Activated naive CD8-positive, alpha-beta T cell treated with anti-CD3 and anti-CD28 coated beads, Interleukin-2, amount 50 U/mL, for 16 hours (primary cell): ENCODE measurements around the gene PIBF1.
"Not testable (repeated sequence)": the region's sequence is repeated elsewhere in the genome, so short reads cannot be mapped to it uniquely, and the experiment has no call there.

ENCODE experiments used
- DNase-seq: peaks from one replicate; pipeline ENCODE4 v3.0.0-alpha.2; 2020; ENCODE audit warnings: low read depth, low spot score

PIBF1 gene

DNA sequence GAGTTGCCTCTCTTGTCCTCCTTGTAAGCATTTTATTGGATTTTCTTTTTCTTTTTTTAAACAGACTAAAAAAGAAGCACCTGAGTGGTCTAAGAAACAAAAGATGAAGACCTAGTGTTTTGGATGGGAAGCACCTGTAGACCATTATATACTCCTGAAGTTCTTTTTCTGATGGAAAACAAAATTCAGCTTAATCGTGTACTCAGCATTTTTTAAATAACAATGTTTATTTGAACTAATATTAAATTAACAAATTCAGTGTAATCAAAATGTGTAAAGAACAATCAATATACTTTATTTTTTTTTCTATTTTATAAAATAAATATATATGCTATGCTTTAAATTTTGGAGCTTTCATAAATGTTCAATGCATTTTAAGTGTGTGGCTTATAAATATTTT is 233.9 kb downstream of the PIBF1 start:
- no peak for DNase-seq

DNA sequence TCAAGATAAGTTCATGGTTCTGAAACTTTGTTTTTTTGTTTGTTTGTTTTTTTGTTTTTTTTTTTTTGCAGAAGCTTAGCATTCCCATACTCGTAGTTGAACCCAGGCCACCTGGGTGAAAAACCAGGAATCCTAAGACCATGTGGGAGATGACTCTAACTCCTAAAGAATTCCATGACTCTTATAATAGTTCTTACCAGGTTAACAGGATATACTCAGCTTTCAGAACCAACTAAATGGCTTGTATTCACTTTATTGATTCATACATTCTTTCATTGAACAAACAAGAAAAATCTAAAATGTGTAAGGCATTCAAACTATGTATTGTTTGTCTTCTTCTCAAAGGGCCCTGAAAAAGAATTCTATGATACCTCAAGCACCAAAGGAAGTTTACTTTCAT is 236.4 kb downstream of the PIBF1 start:
- DNase-seq: no peak

DNA sequence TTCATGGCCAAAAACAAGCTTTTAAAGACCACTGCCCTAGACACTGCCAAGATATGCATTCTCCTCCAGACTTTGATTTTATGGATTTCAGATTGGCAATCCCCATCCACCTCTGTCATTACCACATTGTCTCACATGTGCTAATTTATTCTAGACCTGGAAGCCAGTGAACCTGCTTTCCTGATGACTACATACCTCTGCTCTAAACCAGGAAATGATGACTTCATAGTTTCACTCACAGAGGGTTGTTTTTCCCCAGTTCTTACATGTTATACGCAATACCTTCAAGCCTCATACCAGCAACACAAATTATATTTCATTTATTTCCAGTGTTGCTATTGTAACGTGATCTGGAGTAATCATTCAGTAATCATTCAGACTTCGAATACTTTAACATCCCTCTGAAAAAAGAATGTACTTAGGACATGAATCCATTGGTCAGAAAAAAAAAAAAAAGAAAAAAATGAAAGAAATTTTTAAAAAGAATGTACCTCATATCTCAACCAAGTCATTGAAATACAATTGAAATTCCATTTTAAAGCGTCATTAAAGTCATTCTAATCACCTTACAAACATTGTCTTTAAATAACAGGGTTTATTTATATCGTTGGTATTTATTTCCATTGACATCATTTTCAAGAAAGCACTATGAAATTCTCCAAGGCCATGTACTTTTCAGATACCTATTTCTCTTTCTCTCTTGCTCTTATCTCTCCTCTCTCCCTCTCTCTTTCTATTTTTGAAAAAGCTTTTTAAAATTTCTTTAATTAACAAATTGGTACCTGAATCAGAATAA is 243.5 kb downstream of the PIBF1 start:
- DNase-seq: no peak

DNA sequence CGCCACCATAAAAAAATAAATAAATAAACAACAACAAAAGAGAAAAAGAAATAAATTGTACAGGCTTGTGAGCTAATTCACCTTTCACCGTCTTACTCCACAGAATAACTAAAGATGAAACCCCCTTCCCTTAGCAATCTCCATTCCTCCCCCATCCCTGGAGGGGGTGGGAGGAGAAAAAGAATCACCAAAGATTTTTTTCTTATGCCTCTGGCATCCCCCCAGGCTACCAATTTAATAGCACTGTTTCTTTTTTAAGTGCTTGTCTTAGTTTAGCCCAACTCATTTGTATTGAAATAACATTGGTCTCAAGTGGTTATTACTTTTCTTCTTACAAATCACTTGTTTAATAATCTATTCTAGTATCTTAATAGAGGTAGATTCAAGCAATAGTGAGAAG is 253.0 kb downstream of the PIBF1 start:
- no peak for DNase-seq

DNA sequence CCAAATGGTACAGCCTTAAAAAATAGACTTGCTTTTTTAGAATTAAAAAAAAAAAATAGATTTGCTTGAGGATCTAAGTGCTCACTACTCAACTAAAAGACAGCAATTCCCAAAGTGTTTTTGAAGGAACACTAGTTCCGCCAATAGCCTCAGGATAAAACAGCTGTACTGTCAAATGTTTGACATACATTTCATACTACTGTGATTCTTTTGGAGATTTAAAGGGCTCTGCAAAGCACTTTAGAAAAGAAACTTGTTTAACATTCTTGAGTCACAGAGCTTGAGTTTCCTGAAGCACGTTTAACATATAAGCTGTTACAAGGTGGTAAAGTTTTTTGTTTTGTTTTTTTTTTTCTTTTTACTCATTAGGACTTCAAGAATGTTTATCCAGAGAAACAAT is 253.7 kb downstream of the PIBF1 start:
- no peak for DNase-seq

DNA sequence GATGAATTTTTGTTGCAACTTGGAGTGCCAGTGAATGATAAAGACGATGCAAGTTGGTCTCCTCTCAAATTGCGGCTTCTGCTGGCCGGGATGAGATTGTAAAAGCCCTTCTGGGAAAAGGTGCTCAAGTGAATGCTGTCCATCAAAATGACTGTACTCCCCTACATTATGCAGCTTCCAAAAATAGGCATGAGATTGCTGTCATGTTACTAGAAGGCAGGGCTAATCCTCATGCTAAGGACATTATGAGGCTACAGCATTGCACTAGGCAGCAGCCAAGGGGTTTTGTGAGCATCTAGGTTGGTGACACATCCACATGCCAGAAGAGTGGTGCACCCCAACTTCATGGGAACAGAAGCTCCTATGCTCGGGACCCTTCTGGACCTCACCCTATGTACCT is 254.6 kb downstream of the PIBF1 start:
- no peak for DNase-seq

DNA sequence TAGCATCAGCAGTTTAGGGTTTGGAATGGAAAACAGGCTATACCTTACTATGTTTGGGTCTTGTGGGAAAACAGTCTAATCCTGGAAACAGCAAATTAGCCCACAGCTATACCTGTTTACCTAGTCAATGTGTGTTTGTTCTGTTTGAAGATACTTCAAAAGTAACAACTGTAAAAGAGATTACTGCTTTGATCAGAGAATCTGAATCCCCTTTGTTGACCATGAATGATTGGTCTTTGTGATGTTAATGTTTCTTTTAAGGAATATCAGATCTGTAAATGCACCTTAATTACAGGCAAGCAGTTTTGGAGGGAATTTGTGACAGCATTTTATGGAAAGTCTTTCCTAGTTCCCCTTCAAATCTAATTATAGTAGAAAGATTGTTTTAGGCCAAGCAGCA is 256.1 kb downstream of the PIBF1 start:
- no peak for DNase-seq

DNA sequence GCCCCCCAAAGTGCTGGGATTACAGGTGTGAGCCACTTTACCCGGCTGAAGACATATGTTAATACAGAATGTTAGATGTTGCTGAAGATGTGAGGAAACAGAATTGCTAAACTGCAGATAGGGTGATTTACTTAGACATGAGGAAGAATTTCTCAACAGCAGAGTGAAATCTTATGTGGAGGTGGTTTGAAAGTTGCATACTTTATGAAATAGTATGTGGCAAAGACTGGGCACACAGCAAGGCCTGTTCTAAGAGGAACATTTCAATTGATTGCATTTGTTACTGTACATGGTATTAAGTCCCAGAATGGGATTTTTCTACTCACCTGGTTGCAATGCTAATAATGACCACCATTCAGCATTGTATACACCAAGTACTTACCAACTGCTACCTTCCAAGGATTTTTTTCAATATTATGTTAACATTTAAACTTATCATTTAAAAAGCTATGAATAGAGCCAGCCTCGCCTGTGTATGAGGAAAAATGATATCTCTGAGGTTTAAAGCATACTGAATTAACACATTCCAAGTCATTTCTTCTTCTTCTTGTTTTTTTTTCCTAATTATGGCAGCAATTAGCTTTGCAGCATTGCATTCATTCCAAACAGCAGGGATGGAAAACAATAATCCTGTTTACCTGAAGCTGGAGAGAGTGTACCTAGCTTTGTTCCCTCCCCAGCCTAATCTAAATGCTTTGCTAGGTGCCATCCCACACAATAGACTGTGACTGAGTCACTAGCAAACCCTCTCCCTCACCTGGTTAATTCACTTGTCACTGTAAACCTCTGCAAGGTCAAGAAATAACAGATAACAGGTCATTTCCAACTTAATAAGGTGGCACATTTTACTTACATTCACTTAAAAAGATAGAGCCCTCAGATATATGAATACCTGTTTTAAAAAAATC is 257.5 kb downstream of the PIBF1 start:
- DNase-seq: no peak

DNA sequence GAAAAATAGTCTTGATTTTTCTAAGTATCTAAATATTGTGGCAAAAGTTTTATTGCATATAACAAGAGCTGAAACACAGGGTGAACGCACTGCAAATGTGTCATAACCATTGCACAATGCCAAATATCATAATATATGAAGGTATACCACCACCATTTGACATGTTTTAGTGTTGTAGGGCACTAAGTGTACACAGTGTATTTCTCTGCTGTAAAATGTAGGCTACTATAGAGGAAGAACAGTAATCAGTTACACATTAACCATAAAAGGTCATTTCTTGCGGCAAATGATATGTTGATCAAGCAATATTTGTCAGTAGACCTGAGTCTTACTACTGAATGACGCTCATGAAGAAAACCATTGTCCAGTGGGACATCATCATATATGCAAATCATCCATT is 258.6 kb downstream of the PIBF1 start:
- DNase-seq: no peak

DNA sequence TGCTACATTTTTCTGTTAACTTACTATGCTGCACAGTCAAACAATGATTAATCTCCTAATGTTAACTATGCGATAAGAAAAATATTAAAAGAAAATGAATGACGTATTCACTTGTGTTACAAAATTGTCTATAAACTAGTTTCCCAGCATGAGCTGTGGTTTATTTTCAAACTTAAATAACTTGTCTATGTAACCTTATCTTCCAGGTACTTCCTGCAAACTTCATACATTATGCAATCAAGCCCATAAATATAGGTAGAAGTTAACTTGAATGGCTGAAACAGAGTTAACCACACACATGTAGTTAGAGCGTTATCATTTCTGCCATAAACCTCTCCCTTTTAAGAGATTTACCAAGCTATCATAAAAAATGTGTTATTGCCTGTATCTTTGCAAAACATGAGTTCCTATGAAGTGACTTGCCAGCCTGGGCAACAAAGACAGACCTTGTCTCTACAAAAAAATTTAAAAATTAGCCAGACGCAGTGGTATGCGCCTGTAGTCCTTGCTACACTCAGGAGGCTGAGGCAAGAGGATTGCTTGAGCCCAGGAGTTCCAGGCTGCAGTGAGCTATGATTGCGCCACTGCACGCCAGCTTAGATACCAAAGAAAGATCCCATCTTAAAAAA is 259.1 kb downstream of the PIBF1 start:
- DNase-seq: no peak

DNA sequence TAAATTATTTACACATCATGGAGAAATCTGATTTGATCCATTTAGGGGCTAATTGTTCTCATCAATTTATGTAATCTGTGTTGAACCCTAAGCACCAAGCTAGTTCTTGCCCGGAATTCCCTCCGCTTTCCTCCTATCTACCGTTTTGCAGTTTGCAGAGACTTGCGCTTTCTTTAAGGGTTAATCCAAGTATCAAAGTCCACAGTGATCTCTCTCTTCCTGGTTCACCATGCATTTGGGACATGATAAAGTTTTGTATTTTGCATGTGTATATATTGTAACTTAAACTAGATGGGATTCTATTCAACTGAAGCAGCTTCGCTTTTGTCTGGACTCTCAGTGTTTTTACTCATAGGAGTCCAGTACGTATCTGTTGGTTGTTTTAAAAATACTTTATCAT is 263.1 kb downstream of the PIBF1 start:
- DNase-seq: no peak

DNA sequence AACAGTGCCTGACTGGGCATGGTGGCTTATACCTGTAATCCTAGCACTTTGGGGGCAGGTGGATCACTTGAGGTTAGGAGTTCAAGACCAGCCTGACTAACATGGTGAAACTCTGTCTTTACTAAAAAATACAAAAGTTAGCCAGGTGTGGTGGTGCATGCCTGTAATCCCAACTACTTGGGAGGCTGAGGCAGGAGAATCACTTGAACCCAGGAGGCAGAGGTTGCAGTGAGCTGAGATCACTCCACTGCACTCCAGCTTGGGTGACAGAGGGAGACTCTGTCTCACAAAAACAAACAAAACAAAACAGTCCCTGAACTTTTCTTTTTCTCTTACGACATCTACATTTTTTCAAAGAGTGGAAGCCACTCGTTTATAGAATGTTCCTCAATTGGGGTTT is 266.7 kb downstream of the PIBF1 start:
- DNase-seq: not testable (repeated sequence)

DNA sequence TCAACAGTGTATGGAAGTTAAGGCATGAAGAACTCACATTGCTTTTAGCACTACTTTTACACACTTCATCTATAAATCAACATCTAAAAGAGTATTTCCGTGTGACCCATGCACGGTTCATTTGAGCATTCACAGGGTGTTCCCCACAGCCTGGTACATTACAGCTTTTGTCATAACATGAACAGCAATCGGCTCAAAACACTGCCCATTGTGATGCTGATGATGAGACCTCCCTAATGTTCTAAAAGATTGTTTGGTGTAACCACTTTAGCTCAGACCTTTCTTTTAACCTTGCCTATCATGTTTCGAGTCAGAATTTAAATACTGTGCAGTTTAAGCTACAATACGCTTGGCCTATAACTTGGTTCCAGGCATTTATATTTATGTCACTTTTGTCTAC is 272.8 kb downstream of the PIBF1 start:
- no peak for DNase-seq

DNA sequence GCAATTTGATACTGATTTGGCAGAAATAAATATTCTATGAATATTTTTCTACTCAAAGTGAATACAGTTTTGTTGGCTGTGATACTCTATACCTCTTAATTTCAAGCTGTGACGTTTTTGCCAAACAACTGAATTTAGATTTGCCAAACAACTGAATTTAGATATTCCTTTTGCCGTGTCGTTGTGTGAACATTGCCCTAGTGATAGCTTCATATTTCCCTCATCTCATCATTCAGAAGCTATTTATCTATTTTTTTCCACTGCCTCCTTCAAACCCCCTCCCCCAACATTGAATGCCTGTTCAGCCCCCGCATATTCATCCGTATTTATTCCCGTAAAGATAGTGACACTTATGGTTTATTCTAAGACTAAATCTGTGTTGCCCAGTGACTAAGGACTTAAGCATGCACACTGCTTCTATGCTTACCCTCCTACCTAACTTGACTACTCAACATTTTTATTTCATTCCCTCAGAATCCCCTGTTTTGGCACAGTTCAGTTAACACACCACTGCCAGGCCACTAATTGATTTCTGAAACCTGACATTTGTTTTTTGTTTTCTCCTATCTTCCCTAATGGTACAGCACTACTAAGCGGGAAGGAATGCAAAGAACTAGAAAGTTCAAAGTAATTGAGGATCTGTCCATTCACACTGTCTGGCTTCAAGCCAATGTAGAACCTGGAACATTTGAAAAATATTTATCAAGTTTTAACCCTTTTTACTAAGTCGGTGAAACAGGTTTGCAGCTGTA is 274.1 kb downstream of the PIBF1 start:
- no peak for DNase-seq

DNA sequence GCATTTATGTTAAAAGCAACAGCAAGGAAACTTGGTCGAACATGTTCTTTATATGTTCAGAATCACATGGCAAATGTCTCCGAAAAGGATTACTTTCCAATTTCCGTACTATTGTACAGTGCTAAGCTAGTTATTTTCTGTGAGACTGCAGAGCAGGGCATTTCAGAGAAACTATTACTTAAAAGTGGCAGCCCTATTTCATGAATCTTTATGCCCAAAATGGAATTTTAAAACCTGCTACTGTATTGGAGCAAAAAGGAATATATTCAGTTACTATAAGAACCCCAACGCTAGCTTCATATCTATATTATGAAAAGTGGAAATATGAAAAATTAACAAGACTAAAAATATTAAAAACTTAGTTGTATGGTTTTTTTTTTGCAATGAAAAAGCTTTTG is 274.6 kb downstream of the PIBF1 start:
- no peak for DNase-seq

DNA sequence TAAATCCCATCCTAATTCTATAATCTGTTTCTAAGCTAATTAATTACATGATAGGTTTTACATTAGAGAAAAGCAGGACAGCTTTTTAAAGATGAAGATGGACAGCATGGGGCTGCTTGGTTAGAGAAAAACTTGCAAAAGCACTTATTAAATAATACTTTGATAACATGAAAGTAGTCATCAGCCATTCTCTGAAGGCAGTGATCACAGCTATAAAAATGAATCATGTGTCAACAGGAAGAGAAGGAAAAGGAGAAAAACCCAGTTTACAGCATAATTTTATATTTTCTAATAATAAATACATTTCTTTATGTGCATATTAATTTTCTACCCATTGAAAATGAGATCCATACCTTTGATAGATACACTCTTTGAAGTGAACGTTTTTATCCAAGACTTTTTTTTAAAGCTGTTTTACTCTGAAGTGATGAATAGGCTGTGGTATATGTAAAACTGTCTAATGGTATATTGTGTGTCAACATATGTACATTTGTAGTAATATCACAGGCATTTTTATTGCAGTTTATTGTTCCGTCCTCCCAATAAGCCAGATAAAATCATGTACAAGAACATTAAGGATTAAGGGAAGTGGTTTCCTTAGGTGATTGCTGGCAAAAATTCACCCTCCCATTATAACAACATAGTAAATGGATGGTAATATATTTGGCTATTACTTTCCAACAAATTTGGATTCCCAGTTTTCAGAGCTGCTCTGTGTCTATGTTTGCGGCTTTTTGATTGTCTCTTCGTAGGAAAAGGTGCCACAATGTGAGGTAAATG is 275.5 kb downstream of the PIBF1 start:
- DNase-seq: no peak

DNA sequence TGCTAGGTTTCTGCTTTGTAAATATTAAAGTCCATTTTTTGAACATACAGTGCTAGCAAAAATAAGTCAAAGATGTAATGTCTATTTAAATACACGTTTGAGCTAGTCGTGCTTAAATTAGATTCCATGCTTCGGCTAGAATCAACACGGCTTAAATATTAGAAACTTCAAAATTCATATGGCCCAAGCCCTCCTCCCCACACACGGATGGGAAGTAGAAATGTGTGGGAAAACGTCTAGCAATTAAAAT is 276.1 kb downstream of the PIBF1 start:
- no peak for DNase-seq

DNA sequence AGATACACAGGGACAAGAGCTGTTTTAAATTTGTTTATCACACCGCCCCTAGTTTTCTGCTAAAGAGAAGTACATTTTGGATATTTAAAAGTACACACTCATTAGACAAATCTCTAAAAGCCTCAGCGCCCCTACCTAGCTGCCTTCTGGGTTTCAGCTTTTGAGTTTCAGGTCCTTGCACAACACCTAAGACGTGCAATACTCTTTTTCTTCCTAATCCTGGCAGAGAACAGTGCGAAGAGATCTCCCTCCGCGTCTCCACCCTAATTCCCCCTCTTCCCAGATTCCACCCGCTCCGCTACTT is 276.5 kb downstream of the PIBF1 start:
- no peak for DNase-seq

DNA sequence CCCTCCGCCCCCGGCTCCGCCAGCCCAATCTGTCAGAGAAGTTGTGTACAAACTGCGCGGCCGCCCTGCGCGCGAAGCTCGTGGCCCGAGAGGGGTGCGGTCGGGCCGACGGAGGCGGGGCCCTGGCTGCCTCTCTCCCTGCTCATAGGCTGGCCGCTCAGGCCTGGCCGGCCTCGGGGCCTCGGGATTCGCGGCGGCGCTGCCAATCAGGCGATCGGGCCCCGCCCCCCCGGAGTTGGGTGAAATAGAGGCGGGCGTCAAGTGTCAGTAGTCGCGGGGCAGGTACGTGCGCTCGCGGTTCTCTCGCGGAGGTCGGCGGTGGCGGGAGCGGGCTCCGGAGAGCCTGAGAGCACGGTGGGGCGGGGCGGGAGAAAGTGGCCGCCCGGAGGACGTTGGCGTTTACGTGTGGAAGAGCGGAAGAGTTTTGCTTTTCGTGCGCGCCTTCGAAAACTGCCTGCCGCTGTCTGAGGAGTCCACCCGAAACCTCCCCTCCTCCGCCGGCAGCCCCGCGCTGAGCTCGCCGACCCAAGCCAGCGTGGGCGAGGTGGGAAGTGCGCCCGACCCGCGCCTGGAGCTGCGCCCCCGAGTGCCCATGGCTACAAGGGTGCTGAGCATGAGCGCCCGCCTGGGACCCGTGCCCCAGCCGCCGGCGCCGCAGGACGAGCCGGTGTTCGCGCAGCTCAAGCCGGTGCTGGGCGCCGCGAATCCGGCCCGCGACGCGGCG is 277.0 kb downstream of the PIBF1 start, which contains the start of gene KLF5:
TSS of gene KLF5 (plus strand) at position 270 of the 724 bp plus-strand sequence. CDS start at position 593, 323 bp downstream.
- DNase-seq: peak; percentile 87

DNA sequence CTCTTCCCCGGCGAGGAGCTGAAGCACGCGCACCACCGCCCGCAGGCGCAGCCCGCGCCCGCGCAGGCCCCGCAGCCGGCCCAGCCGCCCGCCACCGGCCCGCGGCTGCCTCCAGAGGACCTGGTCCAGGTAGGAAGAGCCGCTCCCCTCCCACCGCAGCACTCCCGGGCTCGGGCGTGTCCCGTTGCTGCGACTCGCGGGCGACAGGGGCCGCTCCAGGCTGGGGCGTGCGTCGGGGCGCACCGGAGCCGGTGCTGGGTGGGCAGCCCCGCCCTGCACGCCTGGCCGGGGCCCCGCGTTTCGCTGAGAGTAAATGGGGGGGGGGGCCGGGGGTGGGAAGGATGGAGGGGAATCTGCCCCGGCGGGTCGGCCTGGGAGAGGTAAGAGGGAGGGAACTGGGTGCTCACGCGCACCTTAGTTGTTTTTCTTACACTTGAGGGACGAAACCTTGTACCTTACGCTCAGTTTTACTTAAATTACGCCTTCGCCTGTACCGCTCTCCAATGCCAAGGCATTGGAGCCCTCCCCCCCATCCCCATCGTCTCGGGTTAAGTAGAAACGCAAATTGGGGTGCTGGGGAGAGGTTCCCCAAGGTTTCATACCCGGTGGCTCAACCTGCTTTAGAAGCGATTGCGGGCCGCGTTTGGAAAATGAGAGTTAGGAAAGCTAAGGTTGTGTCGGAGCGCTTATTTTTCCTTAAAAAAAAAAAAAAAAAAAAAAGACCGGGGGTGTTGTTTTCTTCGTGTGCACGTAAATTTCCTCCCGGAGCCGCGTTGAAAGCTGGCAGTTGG is 277.7 kb downstream of the PIBF1 start:
- no peak for DNase-seq
